SH-SY5Y (cell line): ENCODE data around the gene OPRPN.

ENCODE experiments used
- GATA2 ChIP-seq: IDR thresholded peaks from 2 replicates; pipeline ENCODE4 v1.6.1; 2011; ENCODE audit warnings: mild to moderate bottlenecking, low read depth, low read length
- GATA3 ChIP-seq: IDR thresholded peaks from 2 replicates; pipeline ENCODE4 v1.6.1; 2011; ENCODE audit warnings: low read depth, mild to moderate bottlenecking, low read length, moderate library complexity

- TF ChIP-seq GATA2 (no peak), GATA3 (no peak)
Observed at GRCh38 chr4:70356185-70356584, 41.6 kb upstream of the OPRPN start.
